Smooth muscle cell (in vitro differentiated cells): Measurements from ENCODE around the gene KIF21B. TPM values are rescaled to one million over a fixed set of nuclear protein-coding genes. Genes with fewer than 3 reads are reported as not detected.
"Not testable (repeated sequence)": the region's sequence is repeated elsewhere in the genome, so short reads cannot be mapped to it uniquely, and the experiment has no call there.

Experiments used
- DNase-seq: peaks from one replicate; lab custom pipeline; 2025; ENCODE audit not compliant: unreplicated experiment; lab: John Stamatoyannopoulos, UW
- H2AFZ ChIP-seq: fragments of 200-600 bp; sonication (generic); 2 replicates; pipeline ENCODE4 v1.6.0; 2016; ENCODE audit warnings: antibody characterized with exemption, low read depth, mild to moderate bottlenecking
- H3F3A ChIP-seq: fragments of 200-600 bp; sonication (generic); 2 replicates; pipeline ENCODE4 v1.6.0; 2017; ENCODE audit warnings: antibody characterized with exemption, low read depth
- H3K27ac ChIP-seq: fragments of 200-600 bp; sonication (generic); 2 replicates; pipeline ENCODE4 v1.5.1; 2016; ENCODE audit warnings: low read depth, mild to moderate bottlenecking
- H3K27me3 ChIP-seq: fragments of 200-600 bp; sonication (generic); 2 replicates; pipeline ENCODE4 v1.6.1; 2016; ENCODE audit warnings: low read depth, mild to moderate bottlenecking
- H3K36me3 ChIP-seq: fragments of 200-600 bp; sonication (generic); 2 replicates; pipeline ENCODE4 v1.5.1; 2016; ENCODE audit warnings: low read depth
- H3K4me1 ChIP-seq: fragments of 200-600 bp; sonication (generic); 2 replicates; pipeline ENCODE4 v1.5.1; 2016; ENCODE audit warnings: low read depth
- H3K4me2 ChIP-seq: fragments of 200-600 bp; sonication (generic); 2 replicates; pipeline ENCODE4 v1.6.0; 2016; ENCODE audit warnings: mild to moderate bottlenecking
- H3K4me3 ChIP-seq: fragments of 200-600 bp; sonication (generic); 2 replicates; pipeline ENCODE4 v1.5.1; 2016; ENCODE audit warnings: mild to moderate bottlenecking
- H3K79me2 ChIP-seq: fragments of 200-600 bp; sonication (generic); 2 replicates; pipeline ENCODE4 v1.6.0; 2016; ENCODE audit warnings: low read depth, mild to moderate bottlenecking
- H3K9ac ChIP-seq: fragments of 200-600 bp; sonication (generic); 2 replicates; pipeline ENCODE4 v1.6.0; 2016; ENCODE audit warnings: low read depth
- H3K9me3 ChIP-seq: fragments of 200-600 bp; sonication (generic); replicated peaks from 2 replicates; pipeline ENCODE4 v1.5.1; 2016; ENCODE audit warnings: low read depth
- H4K20me1 ChIP-seq: fragments of 200-600 bp; sonication (generic); 2 replicates; pipeline ENCODE4 v1.6.0; 2016; ENCODE audit warnings: low read depth
- CTCF ChIP-seq: fragments of 200-600 bp; sonication (generic); IDR thresholded peaks from 2 replicates; pipeline ENCODE4 v1.5.1; 2017; ENCODE audit warnings: borderline replicate concordance, mild to moderate bottlenecking, antibody characterized with exemption; ENCODE audit not compliant: insufficient read depth, poor library complexity, severe bottlenecking
- WGBS: methylation state at CpG from one replicate; pipeline ENCODE4 v1.1.7; 2016; ENCODE audit warnings: low lambda C conversion rate; 5-methylcytosine and 5-hydroxymethylcytosine counted together
- polyA plus RNA-seq: library from polyadenylated mRNA; unstranded; fragments of >200 nt; fragmentation: Nextera tagmentation; extraction: Ambion mirVana; gene quantifications from 2 replicates; pipeline ENCODE4 v1.2.1, GENCODE V29; 2016
- total RNA-seq: library from RNA; depleted of rRNA; stranded (reverse); fragments of >200 nt; gene quantifications from 2 replicates; pipeline ENCODE4 v1.2.3, GENCODE V29; 2014

The KIF21B gene
- total and polyA plus RNA-seq, 2 experiments from 2014 or later: 1.0 to 1.9 TPM

GRCh38 chr1:200931776-200932175 lies 91.7 kb downstream of the KIF21B start:
- Histone ChIP-seq H3K4me2 (no peak overlapping the region), H3K79me2 (no peaks in the 10 kb centered on the region), H3K9me3 (no peaks in the 10 kb centered on the region), H3K27me3 (no peaks in the 10 kb centered on the region), H2AFZ (no peak overlapping the region), H3K9ac (no peak overlapping the region), H3F3A (no peaks in the 10 kb centered on the region), H3K4me3 (no peak overlapping the region), H4K20me1 (no peaks in the 10 kb centered on the region), H3K36me3 (no peaks in the 10 kb centered on the region), H3K4me1 (no peaks in the 10 kb centered on the region), H3K27ac (no peak overlapping the region)
- DNase-seq: no peak
- TF ChIP-seq CTCF: no peak
- WGBS: 94% methylated on average over 2 of the region's 2 CpGs

DNA sequence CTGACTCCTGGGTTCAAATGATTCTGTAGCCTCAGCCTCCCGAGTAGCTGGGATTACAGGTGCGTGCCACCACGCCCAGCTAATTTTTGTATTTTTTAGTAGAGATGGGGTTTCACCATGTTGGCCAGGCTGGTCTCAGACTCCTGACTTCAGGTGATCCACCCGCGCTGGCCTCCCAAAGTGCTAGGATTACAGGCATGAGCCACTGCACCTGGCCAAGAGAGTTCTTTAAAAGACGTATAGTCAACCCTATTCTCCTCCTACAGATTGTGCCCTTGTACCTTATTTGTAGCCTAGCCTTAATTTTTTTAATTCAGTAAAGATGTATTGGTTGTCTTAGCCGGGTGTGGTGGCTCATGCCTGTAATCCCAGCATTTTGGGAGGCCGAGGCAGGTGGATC lies 93.2 kb downstream of the KIF21B start:
- not testable (repeated sequence) for H3F3A ChIP-seq, DNase-seq, H3K36me3 ChIP-seq, H3K27ac ChIP-seq, H3K4me2 ChIP-seq, H2AFZ ChIP-seq, H3K9me3 ChIP-seq, H3K4me3 ChIP-seq, H3K79me2 ChIP-seq, H3K27me3 ChIP-seq, H3K9ac ChIP-seq, H4K20me1 ChIP-seq, H3K4me1 ChIP-seq
- 95% methylated on average over 7 of the region's 8 CpGs for WGBS

GRCh38 chr1:200929530-200930278 lies 93.8 kb downstream of the KIF21B start:
- no peaks in the 10 kb centered on the region for H3K4me1 ChIP-seq
- H3K9ac ChIP-seq: no peak overlapping the region
- H3K79me2 ChIP-seq: no peaks in the 10 kb centered on the region
- H3K27ac ChIP-seq: no peak overlapping the region
- WGBS: 90% methylated on average over 4 of the region's 4 CpGs
- no peaks in the 10 kb centered on the region for H3K27me3 ChIP-seq
- no peak overlapping the region for H2AFZ ChIP-seq
- H3K9me3 ChIP-seq: no peaks in the 10 kb centered on the region
- H3K4me3 ChIP-seq: no peak overlapping the region
- no peak overlapping the region for H3K4me2 ChIP-seq
- no peak for TF ChIP-seq CTCF
- no peaks in the 10 kb centered on the region for H4K20me1 ChIP-seq
- H3F3A ChIP-seq: no peaks in the 10 kb centered on the region
- no peak for DNase-seq
- no peaks in the 10 kb centered on the region for H3K36me3 ChIP-seq

GRCh38 chr1:200925831-200926230 lies 97.7 kb downstream of the KIF21B start:
- H3K9me3 ChIP-seq: no peaks in the 10 kb centered on the region
- no peak overlapping the region for H2AFZ ChIP-seq
- H3K4me3 ChIP-seq: no peak overlapping the region
- H3K79me2 ChIP-seq: no peaks in the 10 kb centered on the region
- no peak overlapping the region for H3K9ac ChIP-seq
- H4K20me1 ChIP-seq: no peaks in the 10 kb centered on the region
- no peak for DNase-seq
- no peaks in the 10 kb centered on the region for H3F3A ChIP-seq
- H3K36me3 ChIP-seq: no peaks in the 10 kb centered on the region
- no peak overlapping the region for H3K4me2 ChIP-seq
- WGBS: 54% methylated on average over 4 of the region's 4 CpGs
- TF ChIP-seq CTCF: no peak
- no peaks in the 10 kb centered on the region for H3K27me3 ChIP-seq
- no peaks in the 10 kb centered on the region for H3K4me1 ChIP-seq
- H3K27ac ChIP-seq: no peak overlapping the region
